Fibroblast of skin of right quadriceps (primary cell): ENCODE results near the gene GOLIM4.
A peak's percentile ranks its signal among the peaks of the same experiment; 100 is the strongest.
"Not testable (repeated sequence)": the region's sequence is repeated elsewhere in the genome, so short reads cannot be mapped to it uniquely, and the experiment has no call there.

Experiments used
- DNase-seq: peaks from one replicate; pipeline ENCODE4 v3.0.0-alpha.2; 2013

Gene GOLIM4

DNA sequence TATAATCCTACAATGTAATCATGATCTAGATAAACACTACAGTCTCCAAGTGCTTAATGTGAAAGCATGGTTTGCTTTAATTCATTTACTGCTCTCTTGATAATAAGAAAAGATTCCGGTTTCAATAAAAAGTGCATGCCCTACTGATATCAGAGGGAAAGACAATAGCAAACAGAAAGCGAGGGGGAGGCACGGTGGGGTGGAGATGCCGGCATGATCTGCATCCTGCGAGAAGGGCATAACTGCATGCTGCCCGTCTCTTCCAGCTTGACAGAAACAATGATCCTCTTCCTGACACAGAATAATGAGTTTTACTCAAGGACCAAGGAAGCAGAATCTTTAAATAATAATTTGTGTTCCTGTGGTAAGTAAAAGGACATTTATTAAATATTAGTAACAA lies 51.7 kb downstream of the GOLIM4 start:
- no peak for DNase-seq

DNA sequence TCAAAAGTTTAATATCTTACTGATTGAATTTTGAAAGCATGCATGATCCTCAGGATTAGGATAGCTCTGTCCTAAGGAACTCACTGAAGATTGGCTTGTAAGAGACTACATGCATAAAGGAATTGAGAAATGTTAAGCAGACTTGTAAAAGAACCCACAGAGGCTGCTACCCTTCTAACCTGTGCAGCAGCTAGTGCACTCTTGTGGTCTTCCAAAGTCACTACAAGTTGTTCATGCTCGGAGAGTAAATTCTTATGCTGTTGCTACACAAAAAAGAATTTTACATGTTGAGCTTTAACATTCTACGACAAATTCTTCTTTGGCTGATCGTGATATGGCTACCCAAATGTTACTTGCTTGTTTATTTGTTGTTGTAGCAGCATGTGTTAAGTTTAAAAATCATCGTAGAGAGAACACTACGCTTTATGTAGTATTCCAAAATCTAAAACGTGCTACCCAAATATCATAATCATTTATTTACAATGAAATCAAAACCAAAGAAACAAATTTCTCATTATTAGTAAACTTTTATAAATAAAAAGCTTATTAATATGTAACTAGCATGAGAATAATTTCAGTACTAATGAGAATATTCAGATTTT lies 55.0 kb downstream of the GOLIM4 start:
- DNase-seq: peak; percentile 61

DNA sequence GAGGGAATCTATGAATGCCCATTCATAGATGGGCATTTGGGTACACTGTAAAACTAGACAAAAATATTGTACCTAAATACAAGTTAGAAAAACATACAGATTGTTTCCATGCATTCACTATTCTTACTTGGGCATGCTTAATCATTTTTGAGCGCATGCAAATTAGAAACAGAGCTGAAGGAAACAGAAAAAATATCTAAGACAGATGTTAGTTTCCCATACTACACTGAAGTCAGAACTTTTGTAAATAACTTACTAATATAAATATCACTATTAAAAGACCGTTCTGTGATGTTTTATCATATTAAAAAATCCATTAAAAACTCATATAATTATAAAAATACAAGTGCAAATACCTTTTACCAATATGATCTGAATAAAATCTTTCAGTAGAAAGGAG lies 58.7 kb downstream of the GOLIM4 start:
- no peak for DNase-seq

DNA sequence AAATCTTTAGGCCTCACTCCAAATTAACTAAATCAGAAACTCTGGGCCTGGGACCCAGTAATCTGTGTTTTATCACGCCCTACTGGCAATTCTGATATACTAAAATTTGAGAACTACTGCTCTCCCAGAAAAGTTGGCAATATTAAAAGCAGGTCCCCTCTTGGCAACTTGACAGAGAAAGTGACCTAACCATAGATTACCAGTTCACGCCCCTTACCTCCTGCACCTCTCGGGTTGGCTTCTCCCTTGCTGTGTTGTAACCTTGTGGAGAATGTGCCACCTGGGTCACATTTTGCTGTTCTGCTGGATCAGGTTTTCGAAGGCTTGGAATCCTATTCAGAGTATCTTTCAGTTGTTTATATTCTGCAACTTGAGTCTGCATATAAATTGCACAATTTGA lies 59.1 kb downstream of the GOLIM4 start:
- no peak for DNase-seq

DNA sequence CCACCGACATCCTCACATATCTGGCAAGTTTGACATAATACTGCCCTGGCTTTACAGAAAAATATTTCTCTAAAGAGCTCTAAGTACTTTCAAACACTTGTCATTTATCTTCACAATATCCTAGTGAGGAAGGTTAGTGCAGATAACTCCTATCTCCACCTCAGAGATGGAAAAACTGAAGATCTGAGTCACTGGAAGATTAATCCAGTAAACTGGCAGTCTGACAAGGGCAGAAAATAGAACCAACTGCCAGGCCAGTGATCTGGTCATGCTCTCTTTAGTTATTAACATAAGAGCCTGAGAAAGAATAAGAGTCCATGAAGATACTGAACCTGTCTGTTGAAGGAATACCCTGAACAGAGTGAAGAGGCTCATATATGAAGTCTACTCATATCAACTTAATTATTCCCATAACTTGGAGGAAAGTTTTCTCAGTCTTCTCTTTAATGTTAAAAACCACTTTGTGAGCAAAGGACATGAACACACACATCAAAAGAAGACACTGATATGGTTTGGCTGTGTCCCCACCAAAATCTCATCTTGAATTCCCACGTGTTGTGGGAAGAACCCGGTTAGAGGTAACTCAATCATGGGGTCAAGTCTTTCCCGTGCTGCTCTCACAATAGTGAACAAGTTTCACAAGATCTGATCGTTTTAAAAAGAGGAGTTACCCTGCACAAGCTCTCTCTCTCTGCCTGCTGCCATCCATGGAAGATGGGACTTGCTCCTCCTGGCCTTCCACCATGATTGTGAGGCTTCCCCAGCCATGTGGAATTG lies 61.4 kb downstream of the GOLIM4 start:
- DNase-seq: peak; percentile 47

DNA sequence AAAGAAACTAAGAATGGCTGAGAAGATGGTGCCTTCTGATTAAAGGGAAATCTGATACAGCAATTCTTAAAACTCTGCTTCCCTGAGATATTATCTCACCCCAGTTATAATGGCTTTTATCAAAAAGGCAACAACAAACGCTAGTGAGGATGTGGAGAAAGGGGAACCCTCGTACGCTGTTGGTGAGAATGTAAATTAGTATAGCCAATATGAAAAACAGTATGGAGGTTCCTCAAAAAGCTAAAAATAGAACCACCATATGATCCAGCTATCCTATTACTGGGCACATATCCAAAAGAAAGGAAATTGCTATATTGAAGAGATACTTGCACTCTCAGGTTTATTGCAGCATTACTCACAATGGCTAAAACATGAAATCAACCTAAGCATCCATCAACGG lies 65.1 kb downstream of the GOLIM4 start:
- DNase-seq: peak; percentile 44

DNA sequence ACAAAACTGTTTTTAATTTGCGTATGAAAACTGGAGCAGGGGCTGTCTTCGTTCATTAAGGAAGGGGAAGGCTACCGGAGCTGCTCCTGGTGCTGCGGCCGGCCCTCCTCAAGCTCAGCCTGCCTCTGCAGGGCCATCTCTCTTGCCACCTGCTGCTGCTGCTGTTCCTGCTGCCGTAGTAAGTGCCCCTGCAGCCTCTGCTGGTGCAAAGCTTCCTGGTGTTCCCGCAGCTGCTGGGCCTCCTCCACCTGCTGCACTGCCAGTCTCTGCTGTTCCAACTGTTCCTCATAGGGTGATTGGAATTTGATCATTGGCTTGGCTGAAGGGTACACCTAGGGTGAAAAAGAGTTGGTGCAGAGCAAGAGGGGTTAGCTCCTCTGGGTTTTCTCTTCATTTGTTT lies 66.0 kb downstream of the GOLIM4 start:
- DNase-seq: no peak

DNA sequence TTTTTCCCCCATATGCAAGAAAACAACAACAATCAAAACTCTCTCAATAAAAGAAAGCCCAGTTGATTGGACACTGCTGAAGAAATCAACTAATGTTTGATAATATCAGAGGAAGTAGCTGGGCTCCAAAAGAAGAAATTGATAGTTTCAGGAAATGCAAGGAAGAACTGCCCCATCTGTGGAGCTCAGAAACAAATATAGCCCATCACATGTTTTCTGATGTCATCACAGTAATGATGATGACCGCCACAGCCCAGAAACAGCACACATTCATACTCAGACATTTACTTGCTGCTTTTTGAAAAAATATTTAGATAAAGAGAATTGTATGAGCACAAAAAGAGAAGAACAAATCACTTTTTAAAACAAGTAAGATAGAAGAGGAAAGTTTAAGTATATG lies 67.6 kb downstream of the GOLIM4 start:
- no peak for DNase-seq

DNA sequence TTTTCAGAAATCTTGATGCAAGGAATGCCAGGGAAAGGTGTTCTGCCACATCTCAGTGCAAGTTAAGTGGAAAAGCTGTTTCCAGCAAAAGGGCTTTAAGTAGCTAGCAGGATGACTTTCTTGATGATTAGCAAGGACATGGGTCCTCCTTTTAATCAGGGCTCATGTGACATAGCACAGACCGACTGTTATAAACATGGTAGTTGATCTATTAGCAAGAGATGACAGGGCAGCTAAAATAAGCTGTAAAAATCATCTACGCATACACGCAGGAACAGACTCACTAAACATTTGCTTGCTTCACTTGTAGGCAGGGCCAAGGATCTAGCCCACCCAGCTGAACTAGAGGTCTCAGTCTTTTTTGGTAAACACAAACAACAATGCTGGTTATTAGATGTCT lies 69.0 kb downstream of the GOLIM4 start:
- DNase-seq: no peak

DNA sequence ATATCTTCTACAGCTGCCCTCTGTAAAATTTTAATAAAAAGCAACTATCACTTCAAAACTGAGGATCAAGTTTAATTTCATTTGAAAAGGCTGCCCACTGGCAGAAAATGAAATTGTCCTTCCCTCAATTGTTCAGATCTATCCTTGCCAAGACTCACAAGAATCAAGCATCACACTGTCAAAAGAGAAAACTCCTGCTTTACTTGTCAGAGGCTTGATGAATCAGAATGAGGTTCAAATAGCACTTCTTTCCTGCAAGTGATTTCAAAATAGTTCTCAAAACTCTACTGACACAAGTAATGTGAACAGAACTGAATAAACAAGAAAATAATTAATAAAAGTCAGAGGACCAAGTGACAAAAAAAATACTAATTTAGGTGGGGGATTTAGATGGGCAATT lies 70.6 kb downstream of the GOLIM4 start:
- DNase-seq: peak; percentile 11

DNA sequence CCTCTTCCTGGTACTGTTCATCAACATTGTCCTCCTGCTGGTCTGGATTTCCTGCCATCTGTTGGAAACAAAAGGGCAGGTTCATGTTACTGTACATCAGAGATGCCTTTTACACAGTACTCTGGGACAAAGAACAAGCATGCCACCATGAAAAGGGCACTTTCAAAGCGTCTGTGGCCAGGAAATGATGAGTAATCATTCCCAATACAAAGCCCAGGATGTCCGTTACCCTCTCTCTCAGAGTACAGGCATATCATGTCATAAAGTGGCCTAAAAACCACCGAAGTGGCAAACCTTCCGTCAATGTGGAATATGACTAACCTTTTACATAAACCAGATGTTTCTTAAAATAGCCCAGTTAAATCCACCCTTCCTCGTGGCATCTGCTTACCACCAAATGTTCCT lies 71.2 kb downstream of the GOLIM4 start:
- DNase-seq: peak; percentile 85

DNA sequence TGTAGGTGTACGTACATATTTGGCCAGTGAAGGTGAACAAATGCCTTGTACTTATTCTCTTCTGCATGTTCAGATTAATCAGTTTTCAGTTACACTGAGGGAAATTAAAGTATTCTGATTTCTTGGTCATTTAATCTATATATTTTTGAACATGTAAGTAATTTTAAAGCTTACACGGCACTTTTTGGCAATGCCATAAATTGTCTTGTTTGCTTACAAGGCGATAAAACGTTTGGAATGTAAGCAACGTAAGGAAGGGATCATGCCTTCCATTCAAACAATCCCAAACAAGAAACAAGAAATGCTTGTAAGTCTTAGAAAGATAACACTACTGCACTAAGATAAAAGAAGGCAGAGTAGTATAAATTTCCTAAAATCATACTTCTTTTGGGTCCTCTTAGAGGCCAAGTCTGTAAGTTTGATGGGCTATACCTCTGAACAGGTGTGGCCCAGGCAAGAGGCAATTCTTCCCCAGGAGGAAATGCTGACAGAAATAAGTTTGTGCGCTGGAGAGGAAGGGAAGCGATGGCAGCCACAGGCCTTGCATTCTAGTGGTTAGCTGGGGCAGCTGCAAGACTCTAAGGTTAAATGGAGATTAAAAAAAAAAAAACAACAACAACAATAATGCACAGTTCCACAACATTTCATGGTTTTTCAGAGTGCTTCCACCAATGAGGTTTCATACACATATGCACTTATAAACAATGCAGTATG lies 73.8 kb downstream of the GOLIM4 start:
- no peak for DNase-seq

DNA sequence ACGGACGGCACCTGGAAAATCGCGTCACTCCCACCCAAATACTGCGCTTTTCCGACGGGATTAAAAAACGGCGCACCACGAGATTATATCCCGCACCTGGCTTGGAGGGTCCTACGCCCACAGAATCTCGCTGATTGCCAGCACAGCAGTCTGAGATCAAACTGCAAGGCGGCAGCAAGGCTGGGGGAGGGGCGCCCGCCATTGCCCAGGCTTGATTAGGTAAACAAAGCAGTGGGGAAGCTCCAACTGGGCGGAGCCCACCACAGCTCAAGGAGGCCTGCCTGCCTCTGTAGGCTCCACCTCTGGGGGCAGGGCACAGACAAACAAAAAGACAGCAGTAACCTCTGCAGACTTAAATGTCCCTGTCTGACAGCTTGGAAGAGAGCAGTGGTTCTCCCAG lies 84.4 kb downstream of the GOLIM4 start:
- DNase-seq: not testable (repeated sequence)

DNA sequence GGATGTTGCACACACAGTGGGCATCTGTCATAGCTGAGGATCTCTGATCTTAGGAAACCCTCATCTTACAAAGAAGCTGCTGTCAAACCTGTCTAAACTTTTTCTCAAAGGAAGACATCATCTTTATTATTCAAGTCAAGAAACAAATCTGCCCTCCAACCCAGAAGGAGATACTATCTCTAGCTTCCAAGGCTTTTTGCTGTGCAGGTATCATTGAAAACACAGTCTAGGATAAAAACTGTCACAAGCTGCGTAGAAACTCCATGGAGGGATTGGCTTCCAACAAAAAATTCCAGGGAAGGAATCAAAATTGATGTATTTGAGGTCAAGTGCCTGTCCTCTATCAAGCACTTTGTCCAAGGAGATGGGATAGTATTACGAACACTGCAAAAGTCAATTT lies 89.1 kb downstream of the GOLIM4 start:
- no peak for DNase-seq

DNA sequence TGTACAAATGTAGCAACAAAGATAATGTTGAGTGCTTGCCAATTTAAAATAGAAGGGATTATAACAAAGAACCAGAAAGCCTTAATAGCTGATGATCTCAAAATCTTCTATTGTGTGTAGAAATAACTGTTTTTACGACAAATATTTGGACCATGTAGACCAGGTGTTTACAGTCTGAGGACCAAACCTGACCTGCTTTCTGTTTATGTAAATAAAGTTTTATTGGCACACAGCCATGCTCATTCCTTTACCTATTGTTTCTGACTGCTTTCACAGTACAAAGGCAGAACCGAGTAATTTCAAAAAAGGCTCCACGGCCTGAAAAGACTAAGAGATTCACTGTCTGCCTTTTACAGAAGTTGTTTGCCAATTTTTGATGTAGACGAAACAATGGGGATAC lies 91.8 kb downstream of the GOLIM4 start:
- DNase-seq: no peak

DNA sequence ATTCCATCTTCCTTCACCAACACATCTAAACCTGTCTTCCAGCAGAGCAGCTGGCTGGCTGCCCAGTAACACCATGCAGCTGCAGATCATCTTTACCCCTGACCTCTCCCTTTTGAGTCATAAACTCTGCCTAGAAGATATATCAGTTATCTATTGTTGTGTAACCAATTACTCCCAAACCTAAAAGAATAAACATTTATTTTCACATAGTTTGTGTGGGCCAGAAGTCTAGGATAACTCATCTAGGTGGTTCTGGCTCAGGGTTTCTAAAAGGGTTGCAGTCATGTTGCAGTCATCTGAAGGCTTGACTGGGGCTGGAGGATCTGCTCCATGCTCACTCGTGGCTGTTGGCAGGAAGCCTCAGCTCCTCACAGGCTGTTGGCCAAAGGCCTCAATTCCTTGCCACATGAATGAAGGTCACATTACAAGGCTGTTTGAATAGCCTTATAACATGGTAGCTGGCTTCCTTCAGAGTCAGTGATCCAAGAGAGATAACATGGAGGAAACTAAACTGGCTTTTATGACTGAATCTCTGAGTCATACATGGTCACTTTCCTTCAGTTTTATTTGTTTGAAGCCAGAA lies 92.8 kb downstream of the GOLIM4 start:
- DNase-seq: peak; percentile 30

DNA sequence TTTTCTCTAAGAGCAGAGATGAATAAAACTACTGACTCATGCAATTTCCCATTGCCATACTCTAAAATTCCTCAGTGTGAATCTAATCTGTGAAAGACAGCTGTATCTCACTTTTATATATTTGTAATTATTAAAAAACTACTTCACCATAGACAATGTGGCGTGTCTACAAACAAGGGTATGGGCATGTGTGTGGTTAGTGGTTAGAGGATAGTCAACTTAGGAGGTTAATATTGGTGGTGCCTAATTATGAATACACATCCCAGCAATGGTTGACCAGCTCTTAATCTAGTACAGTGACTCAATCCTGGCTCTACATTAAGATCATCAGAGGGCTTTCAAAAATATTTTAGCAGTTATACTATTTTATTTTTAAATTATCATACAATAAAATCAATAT lies 94.5 kb downstream of the GOLIM4 start:
- DNase-seq: no peak

DNA sequence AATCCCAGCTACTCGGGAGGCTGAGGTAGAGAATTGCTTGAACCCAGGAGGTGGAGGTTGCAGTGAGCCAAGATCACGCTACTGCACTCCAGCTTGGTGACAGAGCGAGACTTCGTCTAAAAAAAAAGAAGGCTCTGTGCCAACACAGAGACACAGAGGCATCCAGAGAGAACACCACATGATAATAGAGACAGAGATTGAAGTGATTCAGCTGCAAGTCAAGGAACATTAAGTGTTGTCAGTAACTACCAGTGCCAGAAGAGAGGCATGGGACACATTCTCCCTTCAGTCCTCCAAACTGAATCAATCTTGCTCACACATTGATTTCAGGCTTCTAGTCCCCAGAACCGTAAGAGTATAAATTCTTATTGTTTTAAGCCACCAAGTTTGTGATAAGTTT lies 97.5 kb downstream of the GOLIM4 start:
- no peak for DNase-seq

DNA sequence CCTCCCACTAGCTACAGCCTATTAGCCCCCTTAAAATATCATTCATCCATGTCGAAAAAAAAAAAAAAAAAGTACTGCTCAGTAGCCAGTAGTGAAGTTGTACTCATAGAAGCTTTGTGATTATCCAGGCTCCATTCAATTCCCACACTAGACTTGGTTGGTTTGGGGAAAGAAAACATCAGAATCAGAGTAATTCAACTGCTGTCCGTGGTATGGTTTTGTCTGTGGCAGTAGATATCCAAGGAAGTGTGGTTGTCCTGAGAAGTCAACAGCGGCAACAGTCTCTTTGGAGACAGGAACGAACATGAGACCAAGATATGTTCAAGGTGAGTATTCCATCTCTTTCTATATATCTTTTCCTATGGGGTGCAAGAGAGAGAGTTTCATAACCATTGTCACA lies 99.2 kb downstream of the GOLIM4 start:
- DNase-seq: no peak

DNA sequence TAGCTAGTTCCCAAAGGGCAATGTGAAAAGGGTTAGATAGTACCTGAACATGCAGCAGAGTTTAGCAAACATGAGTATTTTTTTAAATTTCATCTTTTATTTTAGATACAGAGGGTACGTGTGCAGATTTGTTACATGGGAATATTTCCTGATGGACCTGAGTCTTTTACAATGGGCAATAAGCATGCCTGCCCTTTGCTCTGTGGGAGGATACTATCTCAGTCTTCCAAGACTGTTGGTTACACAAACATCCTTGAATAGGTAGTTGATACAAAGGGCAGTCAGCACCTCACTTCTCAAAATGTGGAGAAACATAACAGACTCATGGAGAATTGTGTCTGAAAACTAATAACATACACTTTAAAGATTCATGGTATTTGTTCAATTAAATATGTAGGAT lies 103.3 kb downstream of the GOLIM4 start:
- DNase-seq: no peak

DNA sequence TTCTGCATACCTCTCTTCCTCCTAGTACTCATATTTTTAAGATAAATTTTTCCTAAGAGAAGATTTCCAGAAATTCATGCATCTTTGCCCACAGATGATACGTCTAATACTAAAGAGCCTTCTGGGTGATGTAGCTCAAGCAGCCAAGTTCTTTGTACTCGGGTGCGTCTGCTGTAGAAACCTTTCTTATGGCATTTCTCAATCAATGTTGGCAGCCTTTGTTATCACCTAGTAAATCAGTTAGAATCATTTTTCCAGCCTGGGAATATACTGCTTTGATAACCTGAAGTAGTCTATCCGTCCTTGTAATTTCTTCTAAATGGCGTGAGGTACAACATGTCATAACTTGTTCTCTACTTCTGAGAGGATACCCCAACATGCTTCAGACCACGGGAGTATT lies 104.5 kb downstream of the GOLIM4 start:
- no peak for DNase-seq

DNA sequence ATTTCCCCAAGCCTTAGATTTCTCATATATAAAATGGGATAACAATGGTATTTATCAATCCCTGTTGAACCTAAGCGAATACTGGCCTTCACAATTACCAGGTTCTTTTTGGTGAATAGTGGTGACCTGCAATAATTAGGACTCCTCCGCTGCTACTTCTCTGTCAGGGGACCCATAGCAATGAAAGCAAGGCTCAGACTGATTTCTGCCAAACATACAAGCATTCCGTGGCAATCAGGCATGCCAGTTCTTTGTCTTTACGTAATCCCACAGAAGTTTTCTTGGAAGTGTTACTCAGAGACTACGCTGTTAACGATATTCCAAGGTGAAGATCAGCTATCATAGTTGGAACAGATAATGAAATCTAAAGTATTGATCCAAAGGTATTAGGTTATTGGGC lies 105.7 kb downstream of the GOLIM4 start:
- no peak for DNase-seq

DNA sequence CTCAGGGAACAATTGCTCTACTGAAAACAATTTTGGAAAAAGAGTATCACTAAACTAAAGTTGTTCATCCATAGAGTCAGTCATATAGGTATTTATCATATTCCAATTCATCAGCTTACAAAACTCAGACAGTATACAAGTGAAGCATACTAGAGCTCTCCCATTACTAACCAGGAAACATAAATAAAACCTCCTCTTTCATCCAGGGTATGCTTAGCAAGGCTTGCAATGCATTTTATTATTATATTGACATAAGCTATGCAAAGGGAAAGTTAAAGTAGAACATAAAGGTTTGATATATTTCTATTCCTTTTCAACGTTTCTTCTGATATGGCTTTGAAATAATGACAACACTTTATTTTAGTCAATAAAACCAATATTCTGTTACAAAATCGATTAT lies 106.7 kb downstream of the GOLIM4 start:
- DNase-seq: no peak

DNA sequence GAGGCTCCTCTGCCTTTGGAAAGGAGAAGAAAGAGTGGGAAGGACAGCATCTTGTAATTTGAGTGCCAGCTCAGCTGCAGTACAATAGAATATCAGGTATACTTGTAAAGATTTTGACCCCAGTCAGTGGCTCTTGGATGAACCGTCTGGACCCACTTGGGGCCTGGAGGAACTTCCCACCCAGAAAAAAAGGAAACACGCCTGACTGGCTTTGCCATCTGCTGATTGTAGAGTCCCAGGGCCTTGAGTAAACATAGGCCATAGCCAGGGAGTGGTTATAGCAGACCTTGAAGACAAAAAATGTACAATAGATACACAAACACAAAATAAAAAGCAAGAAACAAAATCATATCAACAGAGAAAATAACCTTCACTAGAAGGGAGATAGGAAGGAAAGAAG lies 112.1 kb downstream of the GOLIM4 start:
- no peak for DNase-seq
